HG03159 (cell line): ENCODE data around the gene RPH3AL.

Experiments used
- ATAC-seq: cut with Tn5 transposase; IDR thresholded peaks from one replicate; pipeline ENCODE4 v1.9.1; 2021; ENCODE audit warnings: mild to moderate bottlenecking, moderate library complexity; ENCODE audit not compliant: unreplicated experiment

The RPH3AL gene

GRCh38 chr17:353838-354234 is 1.2 kb upstream of the RPH3AL start:
- ATAC-seq, result no peak

- no peak for ATAC-seq
Observed at GRCh38 chr17:353213-353837, 718 bp upstream of the RPH3AL start.

- ATAC-seq, result no peak
Observed at GRCh38 chr17:351875-352420, 659 bp downstream of the RPH3AL start.

GRCh38 chr17:351449-351738 is 1.2 kb downstream of the RPH3AL start:
- no peak for ATAC-seq

GRCh38 chr17:350706-351448 is 1.7 kb downstream of the RPH3AL start:
- no peak for ATAC-seq

- ATAC-seq, result no peak
Observed at GRCh38 chr17:349666-350065, 2.9 kb downstream of the RPH3AL start.

- ATAC-seq, result no peak
Observed at GRCh38 chr17:348692-349425, 3.7 kb downstream of the RPH3AL start.

GRCh38 chr17:348012-348411 is 4.6 kb downstream of the RPH3AL start:
- no peak for ATAC-seq

- ATAC-seq, result no peak
Observed at GRCh38 chr17:347309-347899, 5.2 kb downstream of the RPH3AL start.

- no peak for ATAC-seq
Observed at GRCh38 chr17:345992-346785, 6.4 kb downstream of the RPH3AL start.

- no peak for ATAC-seq
Observed at GRCh38 chr17:345261-345660, 7.3 kb downstream of the RPH3AL start.

GRCh38 chr17:343875-344752 is 8.5 kb downstream of the RPH3AL start:
- ATAC-seq, result no peak

GRCh38 chr17:343211-343610 is 9.4 kb downstream of the RPH3AL start:
- no peak for ATAC-seq

GRCh38 chr17:340074-340473 is 12.5 kb downstream of the RPH3AL start:
- no peak for ATAC-seq

GRCh38 chr17:339193-340061 is 13.2 kb downstream of the RPH3AL start:
- ATAC-seq, result no peak

GRCh38 chr17:338442-339192 is 14.0 kb downstream of the RPH3AL start:
- no peak for ATAC-seq

- no peak for ATAC-seq
Observed at GRCh38 chr17:337866-338265, 14.7 kb downstream of the RPH3AL start.

GRCh38 chr17:337453-337852 is 15.2 kb downstream of the RPH3AL start:
- no peak for ATAC-seq
